Fibroblast of skin of left biceps (primary cell): ENCODE data around the gene LEFTY1.
"Not testable (repeated sequence)": the region's sequence is repeated elsewhere in the genome, so short reads cannot be mapped to it uniquely, and the experiment has no call there.

Source experiments
- DNase-seq, 2 experiments: peaks; one replicate each; pipeline ENCODE4 v3.0.0-alpha.2; 2013; ENCODE audit warnings: low read depth in 2 of 2

The LEFTY1 gene

GRCh38 chr1:225888898-225889601 lies at the start of gene LEFTY1:
Gene LEFTY1, minus strand, starts transcription at chr1:225889146. Its CDS starts 80 bp downstream, at chr1:225889066.
- DNase-seq, result no peak

GRCh38 chr1:225937048-225937968 lies 48.4 kb upstream of the LEFTY1 start:
- DNase-seq, result no peak

GRCh38 chr1:225936523-225936922 lies 47.6 kb upstream of the LEFTY1 start:
- DNase-seq, result no peak

- DNase-seq, result not testable (repeated sequence)
Measured at GRCh38 chr1:225936086-225936485, 47.1 kb upstream of the LEFTY1 start.

- DNase-seq, result no peak
Measured at GRCh38 chr1:225934711-225935110, 45.8 kb upstream of the LEFTY1 start.

GRCh38 chr1:225933072-225933471 lies 44.1 kb upstream of the LEFTY1 start:
- no peak for DNase-seq

- no peak for DNase-seq
Measured at GRCh38 chr1:225931270-225932136, 42.6 kb upstream of the LEFTY1 start.

- no peak for DNase-seq
Measured at GRCh38 chr1:225930566-225930965, 41.6 kb upstream of the LEFTY1 start.

GRCh38 chr1:225929462-225929861 lies 40.5 kb upstream of the LEFTY1 start:
- not testable (repeated sequence) for DNase-seq

- DNase-seq, result no peak
Measured at GRCh38 chr1:225928186-225929175, 39.5 kb upstream of the LEFTY1 start.

GRCh38 chr1:225926551-225927113 lies 37.7 kb upstream of the LEFTY1 start:
- DNase-seq, result no peak

GRCh38 chr1:225923692-225924555 lies 35.0 kb upstream of the LEFTY1 start, which contains the start of gene PYCR2:
Gene PYCR2, minus strand, starts transcription at chr1:225924250. Its CDS starts 140 bp downstream, at chr1:225924110.
- DNase-seq, result peak; percentile 89 to 92

GRCh38 chr1:225923381-225923691 lies 34.4 kb upstream of the LEFTY1 start:
- no peak for DNase-seq

- no peak for DNase-seq
Measured at GRCh38 chr1:225921734-225922709, 33.1 kb upstream of the LEFTY1 start.

GRCh38 chr1:225919906-225920305 lies 31.0 kb upstream of the LEFTY1 start:
- DNase-seq, result peak; percentile 19 to 32

GRCh38 chr1:225918280-225918679 lies 29.3 kb upstream of the LEFTY1 start:
- no peak for DNase-seq

- no peak for DNase-seq
Measured at GRCh38 chr1:225917536-225917935, 28.6 kb upstream of the LEFTY1 start.

GRCh38 chr1:225917101-225917500 lies 28.2 kb upstream of the LEFTY1 start:
- no peak for DNase-seq
